SU-DHL-6 (cell line): ENCODE results near the gene SHMT2.

ENCODE experiments used
- CTCF ChIP-seq: fragments of 200-600 bp; sonication (generic); IDR thresholded peaks from one replicate; pipeline ENCODE4 v1.5.1; 2017; ENCODE audit warnings: antibody characterized with exemption, mild to moderate bottlenecking, low read length, moderate library complexity; ENCODE audit not compliant: insufficient read depth, poor library complexity, severe bottlenecking
- EZH2phosphoT487 ChIP-seq: fragments of 200-600 bp; sonication (generic), shearing (Covaris generic); conservative IDR thresholded peaks from 2 replicates; pipeline ENCODE4 v1.6.1; 2018; ENCODE audit warnings: mild to moderate bottlenecking, antibody characterized with exemption, low read length, moderate library complexity, mixed read lengths

- TF ChIP-seq CTCF, result no peak
- no peak for TF ChIP-seq EZH2phosphoT487
Observed at GRCh38 chr12:57234233-57234570, 4.7 kb downstream of the SHMT2 start.
